ENCODE measurements around the gene PCGF2.
"Not testable (repeated sequence)": the region's sequence is repeated elsewhere in the genome, so short reads cannot be mapped to it uniquely, and the experiment has no call there.

PCGF2 gene

DNA sequence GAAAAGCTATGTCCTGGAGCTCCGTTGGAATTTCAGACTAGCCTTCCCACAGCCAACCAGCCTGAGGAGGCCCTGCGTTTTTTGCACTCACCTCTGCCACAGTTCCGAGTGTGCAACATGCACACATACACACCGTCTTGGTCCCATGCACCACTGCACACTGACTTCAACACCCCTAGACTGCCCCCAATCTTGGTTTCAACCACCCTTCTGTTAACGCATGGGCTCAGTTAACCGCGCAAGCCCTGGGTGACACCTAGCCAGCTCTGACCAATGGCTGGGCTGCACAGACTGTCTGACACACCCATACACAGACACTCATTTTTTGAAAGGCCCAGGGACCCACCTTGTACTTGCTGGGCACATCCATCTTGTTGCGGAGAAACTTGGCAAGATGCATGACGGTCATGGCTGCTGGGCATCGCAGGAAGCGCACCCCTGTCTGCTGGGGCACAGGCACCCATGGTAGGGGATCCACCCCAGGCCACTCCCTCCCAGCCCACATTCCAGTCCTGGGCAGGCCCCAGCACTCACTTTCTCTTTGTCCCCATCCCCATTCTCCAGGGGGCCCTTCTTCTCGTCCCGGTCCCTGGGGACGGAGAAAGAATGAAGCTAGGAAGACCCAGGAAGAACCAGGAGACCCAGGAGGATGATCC, 10.0 kb downstream of the PCGF2 start:
- no peak for DNase-seq

GRCh38 chr17:38735161-38735997, 12.8 kb downstream of the PCGF2 start:
- peak in 40 of 56 donors; percentile 15 to 76 (median 42) for DNase-seq

GRCh38 chr17:38733982-38734973, 13.9 kb downstream of the PCGF2 start:
- DNase-seq: no peak

- DNase-seq: no peak
These were observed 14.7 kb downstream of the PCGF2 start for GRCh38 chr17:38733282-38733981.

DNA sequence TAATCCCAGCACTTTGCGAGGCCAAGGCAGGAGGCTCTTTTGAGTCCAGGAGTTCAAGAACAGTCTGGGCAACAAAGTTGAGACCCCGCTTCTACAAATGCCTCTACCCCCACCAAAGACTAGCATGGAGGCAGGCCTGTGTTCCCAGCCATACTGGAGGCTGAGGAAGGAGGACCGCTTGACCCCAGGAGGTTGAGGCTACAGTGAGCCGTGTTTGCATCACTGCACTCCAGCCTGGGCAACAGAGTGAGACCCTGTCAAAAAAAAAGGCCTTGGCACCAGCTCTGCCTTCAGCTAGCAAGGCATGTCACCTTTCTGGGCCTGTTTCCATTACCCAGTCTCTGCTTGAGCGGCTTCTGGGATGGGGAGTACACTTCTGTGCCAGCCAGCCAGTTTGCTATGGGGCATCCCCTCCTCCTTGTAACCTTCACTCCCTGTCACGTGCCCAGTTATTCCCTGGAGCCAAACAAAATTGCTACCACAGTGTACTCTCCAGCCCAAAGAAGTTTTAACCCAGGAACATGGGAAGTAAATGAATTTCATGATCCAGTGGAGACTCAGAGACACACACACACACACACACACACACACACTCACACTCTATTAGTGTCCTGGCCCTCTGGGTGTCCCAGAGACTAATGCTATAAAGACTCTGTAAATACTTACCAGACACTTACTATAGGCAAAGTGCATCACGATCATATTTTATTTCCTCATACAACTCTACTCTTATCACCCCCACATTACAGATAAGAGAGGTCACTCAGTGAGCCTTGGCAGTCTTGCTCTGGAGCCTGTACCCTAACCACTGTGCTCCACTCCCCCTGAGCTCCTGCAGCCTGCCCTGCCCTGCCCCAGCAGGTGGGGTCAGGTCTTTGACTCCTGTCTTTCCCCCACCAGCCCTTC, 15.5 kb downstream of the PCGF2 start:
- DNase-seq: peak in 1 of 56 donors; percentile 15

- no peak for DNase-seq
These were observed 16.4 kb downstream of the PCGF2 start for GRCh38 chr17:38731526-38732294.

- DNase-seq: peak in 23 of 56 donors; percentile 24 to 67 (median 43)
These were observed 17.4 kb downstream of the PCGF2 start for GRCh38 chr17:38730526-38731379.

DNA sequence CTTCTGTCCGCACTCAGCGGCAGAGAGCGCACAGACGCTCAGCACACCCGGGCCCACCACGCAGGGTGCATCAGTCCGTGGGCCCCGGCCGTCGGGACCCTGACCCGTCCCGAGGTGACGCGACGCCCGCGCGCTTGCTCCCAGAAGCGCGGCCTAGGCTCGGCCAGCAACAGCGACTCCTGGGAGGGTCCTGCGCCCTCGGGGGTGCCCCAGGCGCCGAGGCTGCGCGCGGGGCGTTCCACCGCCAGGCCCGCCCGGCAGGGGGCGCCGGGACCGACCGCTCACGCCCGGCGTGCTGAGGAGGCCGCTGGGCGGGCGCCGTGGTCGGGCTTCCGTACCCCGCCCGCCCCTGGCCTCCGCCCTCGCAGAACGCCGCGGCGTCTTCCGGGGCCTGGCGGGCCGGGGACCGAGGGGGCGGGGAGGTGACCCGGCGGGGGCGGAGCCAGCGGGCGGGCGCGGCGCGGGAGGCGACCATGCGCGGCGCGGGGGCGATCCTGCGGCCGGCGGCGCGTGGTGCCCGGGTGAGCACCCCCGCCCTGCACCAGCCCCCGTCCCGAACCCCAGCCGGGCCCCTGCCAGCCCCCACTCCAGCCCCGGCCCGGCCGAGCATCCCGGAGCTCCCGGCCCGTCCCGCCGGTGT, 18.1 kb downstream of the PCGF2 start, which contains the start of gene CISD3:
Gene CISD3, plus strand, starts transcription at position 456 of the 640 bp plus-strand sequence. Its CDS starts 18 bp downstream, at position 474.
- DNase-seq: peak in 50 of 56 donors; percentile 25 to 89 (median 62)

DNA sequence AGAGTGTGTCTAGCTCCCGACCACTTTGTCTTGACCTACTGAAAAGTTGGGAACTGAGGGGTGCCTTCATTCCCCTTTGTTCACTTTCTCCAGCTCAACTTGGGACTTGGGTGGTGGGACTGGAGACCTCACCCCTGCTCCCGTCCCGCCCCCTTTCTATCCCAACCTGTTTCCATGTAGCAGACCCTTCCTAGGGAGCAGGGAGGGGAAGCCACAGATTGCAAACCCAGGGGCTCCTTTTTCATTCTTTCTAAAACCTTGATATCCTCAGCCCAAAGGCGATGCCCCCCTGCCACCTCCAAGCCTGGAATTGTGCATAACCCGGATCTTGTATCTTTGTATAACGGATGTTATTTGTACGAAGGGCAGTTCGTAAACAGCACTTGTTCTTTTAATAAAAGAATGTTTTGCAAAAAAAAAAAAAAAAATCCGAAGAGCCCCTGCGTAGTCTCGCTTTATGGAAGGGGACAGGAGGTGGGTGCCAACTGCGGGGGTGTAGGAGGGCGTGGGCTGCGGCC, 18.7 kb downstream of the PCGF2 start:
- DNase-seq: no peak

- DNase-seq: no peak
These were observed 19.8 kb downstream of the PCGF2 start for GRCh38 chr17:38728290-38728831.

DNA sequence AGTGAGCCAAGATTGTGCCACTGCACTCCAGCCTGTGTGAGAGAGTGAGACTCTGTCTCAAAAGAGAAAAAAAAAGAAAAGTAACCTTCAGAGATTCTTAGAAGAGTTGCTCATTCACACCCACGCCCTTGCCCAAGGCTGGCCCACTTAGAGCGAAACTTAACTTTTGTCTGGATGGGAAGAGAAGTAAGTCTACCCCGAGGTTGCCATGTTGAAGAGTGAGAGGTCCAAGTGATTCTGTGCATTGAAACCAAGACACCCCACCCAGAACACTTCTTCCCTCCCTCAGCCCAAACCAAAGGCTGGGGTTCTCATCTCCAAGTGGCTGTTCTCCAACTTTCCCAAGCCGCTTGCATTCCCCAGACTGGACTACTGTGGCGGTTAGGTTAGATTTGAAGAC, 20.4 kb downstream of the PCGF2 start:
- no peak for DNase-seq

GRCh38 chr17:38726145-38726544, 22.0 kb downstream of the PCGF2 start:
- DNase-seq: not testable (repeated sequence)

DNA sequence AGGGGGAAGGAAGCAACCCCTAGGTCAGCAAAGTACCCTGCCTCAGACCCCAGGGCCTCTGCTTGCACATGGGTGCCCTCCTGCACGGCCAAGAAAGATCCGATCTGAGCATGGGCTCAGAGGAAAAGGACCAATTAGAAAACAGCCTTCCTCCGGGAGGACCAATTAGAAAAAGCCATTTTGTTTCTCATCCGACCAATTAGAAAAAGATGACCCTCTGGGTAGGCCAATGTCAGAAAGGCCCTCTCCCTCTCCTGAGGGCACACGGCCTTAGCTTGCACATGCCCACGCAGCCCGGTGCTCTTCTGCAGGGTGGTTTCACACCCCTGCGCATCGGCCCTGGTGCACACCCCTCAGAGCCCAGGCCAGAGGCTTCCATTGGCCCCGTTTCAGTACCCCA, 23.1 kb downstream of the PCGF2 start:
- DNase-seq: peak in 1 of 56 donors; percentile 50

GRCh38 chr17:38724337-38724988, 23.7 kb downstream of the PCGF2 start:
- peak in 54 of 56 donors; percentile 33 to 94 (median 84) for DNase-seq

GRCh38 chr17:38721802-38722201, 26.3 kb downstream of the PCGF2 start:
- DNase-seq: no peak

- DNase-seq: no peak
These were observed 27.2 kb downstream of the PCGF2 start for GRCh38 chr17:38720941-38721340.
